ENCODE results near the gene CANT1.

GRCh38 chr17:78957128-78957527 is 52.4 kb downstream of the CANT1 start:
- TF ChIP-seq, protein P1, sequence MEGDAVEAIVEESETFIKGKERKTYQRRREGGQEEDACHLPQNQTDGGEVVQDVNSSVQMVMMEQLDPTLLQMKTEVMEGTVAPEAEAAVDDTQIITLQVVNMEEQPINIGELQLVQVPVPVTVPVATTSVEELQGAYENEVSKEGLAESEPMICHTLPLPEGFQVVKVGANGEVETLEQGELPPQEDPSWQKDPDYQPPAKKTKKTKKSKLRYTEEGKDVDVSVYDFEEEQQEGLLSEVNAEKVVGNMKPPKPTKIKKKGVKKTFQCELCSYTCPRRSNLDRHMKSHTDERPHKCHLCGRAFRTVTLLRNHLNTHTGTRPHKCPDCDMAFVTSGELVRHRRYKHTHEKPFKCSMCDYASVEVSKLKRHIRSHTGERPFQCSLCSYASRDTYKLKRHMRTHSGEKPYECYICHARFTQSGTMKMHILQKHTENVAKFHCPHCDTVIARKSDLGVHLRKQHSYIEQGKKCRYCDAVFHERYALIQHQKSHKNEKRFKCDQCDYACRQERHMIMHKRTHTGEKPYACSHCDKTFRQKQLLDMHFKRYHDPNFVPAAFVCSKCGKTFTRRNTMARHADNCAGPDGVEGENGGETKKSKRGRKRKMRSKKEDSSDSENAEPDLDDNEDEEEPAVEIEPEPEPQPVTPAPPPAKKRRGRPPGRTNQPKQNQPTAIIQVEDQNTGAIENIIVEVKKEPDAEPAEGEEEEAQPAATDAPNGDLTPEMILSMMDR (IDR thresholded peaks at IDR 0.05), result no peak
- TF ChIP-seq EP300 (IDR thresholded peaks at IDR 0.05) (no peak), POLR2AphosphoS5 (IDR thresholded peaks at IDR 0.05) (no peak), POLR2A (IDR thresholded peaks at IDR 0.05) (no peak)

All from stomach (tissue), 4 donors.